Calu3 (cell line): Measurements from ENCODE around the gene DSCAML1. TPM values are rescaled to one million over a fixed set of nuclear protein-coding genes. Genes with fewer than 3 reads are reported as not detected.

ENCODE experiments used
- BruUV-seq: library from RNA; stranded (reverse); fragments of 400-500 nt; replicated peaks from 2 replicates; lab custom pipeline; 2021; lab: Mats Ljungman, UMichigan
- CTCF ChIA-PET: fragments of 300-600 bp; sonication (Branson Sonifier 250); formaldehyde crosslinking; loops from one replicate; lab custom pipeline; 2022; ENCODE audit warnings: antibody characterized with exemption; lab: Charles Lee
- DNase-seq: peaks from one replicate; pipeline ENCODE4 v3.0.0; 2022
- H3K27ac Mint-ChIP-seq: one replicate; pipeline ENCODE4 v1.8.0; 2022; ENCODE audit warnings: mixed read lengths; ENCODE audit not compliant: unreplicated experiment
- H3K27me3 Mint-ChIP-seq: one replicate; pipeline ENCODE4 v1.8.0; 2022; ENCODE audit warnings: mixed read lengths; ENCODE audit not compliant: unreplicated experiment
- H3K36me3 Mint-ChIP-seq: one replicate; pipeline ENCODE4 v1.8.0; 2022; ENCODE audit warnings: mild to moderate bottlenecking, moderate library complexity, mixed read lengths; ENCODE audit not compliant: insufficient read depth, unreplicated experiment
- H3K4me1 Mint-ChIP-seq: one replicate; pipeline ENCODE4 v1.8.0; 2022; ENCODE audit warnings: mild to moderate bottlenecking, low read depth, mixed read lengths; ENCODE audit not compliant: unreplicated experiment
- H3K4me3 Mint-ChIP-seq: one replicate; pipeline ENCODE4 v1.8.0; 2022; ENCODE audit warnings: mild to moderate bottlenecking, low read depth, moderate library complexity, mixed read lengths; ENCODE audit not compliant: unreplicated experiment
- H3K9me3 Mint-ChIP-seq: one replicate; pipeline ENCODE4 v1.8.0; 2022; ENCODE audit warnings: low read depth, mixed read lengths; ENCODE audit not compliant: unreplicated experiment
- CTCF ChIP-seq: fragments of 200-600 bp; IDR thresholded peaks from one replicate; pipeline ENCODE4 v1.8.0; 2022; ENCODE audit warnings: antibody characterized with exemption; ENCODE audit not compliant: unreplicated experiment
- intact Hi-C: fragments of 100-400 bp; cut with micrococcal nuclease; formaldehyde crosslinking; loops from one replicate; pipeline ENCODE4 v1.10.0; 2022; ENCODE audit not compliant: unreplicated experiment
- total RNA-seq: library from RNA; stranded (reverse); gene quantifications from 2 replicates; pipeline ENCODE4 v1.2.3, GENCODE V29; 2022

DSCAML1 gene
- total RNA-seq, 1 experiment from 2014 or later: 0.07 TPM

- H3K4me3 Mint-ChIP-seq: no peak overlapping the region
- H3K36me3 Mint-ChIP-seq: peaks cover 14% of the 10 kb centered on the region
- DNase-seq: no peak
- BruUV-seq: no TSS peak
- no peaks in the 10 kb centered on the region for H3K9me3 Mint-ChIP-seq
- CTCF ChIA-PET: interaction anchor here (1.9 kb wide), 1 partner anchor 9 kb away, joined by 10 read pairs; no protein-coding TSS in a partner anchor
- H3K4me1 Mint-ChIP-seq: peaks cover 55% of the 10 kb centered on the region
- intact Hi-C loops: no loop called here
- no peak for TF ChIP-seq CTCF
- H3K27ac Mint-ChIP-seq: no peak overlapping the region
- H3K27me3 Mint-ChIP-seq: no peaks in the 10 kb centered on the region
Measured at GRCh38 chr11:117826190-117826570, 29.2 kb upstream of the DSCAML1 start.

GRCh38 chr11:117825538-117826189 is 28.6 kb upstream of the DSCAML1 start:
- DNase-seq: no peak
- peak overlapping the region; percentile 32 for H3K4me3 Mint-ChIP-seq
- intact Hi-C loops: no loop called here
- BruUV-seq: no TSS peak
- H3K27ac Mint-ChIP-seq: peak overlapping the region; percentile 61
- no peaks in the 10 kb centered on the region for H3K9me3 Mint-ChIP-seq
- H3K4me1 Mint-ChIP-seq: peaks cover 50% of the 10 kb centered on the region
- peaks cover 14% of the 10 kb centered on the region for H3K36me3 Mint-ChIP-seq
- H3K27me3 Mint-ChIP-seq: no peaks in the 10 kb centered on the region
- CTCF ChIA-PET: interaction anchor here (1.6 to 1.9 kb wide), 3 partner anchors 8 to 121 kb away, joined by 9 to 11 read pairs (median 10); no protein-coding TSS in a partner anchor
- no peak for TF ChIP-seq CTCF

- DNase-seq: no peak
- Mint-ChIP-seq H3K4me3 (peak within 1 kb of the TSS; percentile 32), H3K36me3 (peaks cover 10% of the 10 kb centered on the region), H3K27ac (peak within 1 kb of the TSS; percentile 61), H3K4me1 (peaks cover 41% of the 10 kb centered on the region), H3K9me3 (no peaks in the 10 kb centered on the region), H3K27me3 (no peaks in the 10 kb centered on the region)
- intact Hi-C loops: no loop called here
- no peak for TF ChIP-seq CTCF
- BruUV-seq: no TSS peak
- CTCF ChIA-PET: interaction anchor here (1.0 to 1.7 kb wide), 3 partner anchors 9 to 228 kb away, joined by 4 to 11 read pairs (median 9); no protein-coding TSS in a partner anchor
Measured at GRCh38 chr11:117824571-117825537, 27.8 kb upstream of the DSCAML1 start, which contains the start of gene FXYD2. FXYD2 (minus strand) TSS chr11:117824744; CDS start chr11:117824678, 66 bp downstream.

- peaks cover 42% of the 10 kb centered on the region for H3K4me1 Mint-ChIP-seq
- intact Hi-C loops: no loop called here
- CTCF ChIA-PET: interaction anchor here (1.0 to 1.7 kb wide), 3 partner anchors 10 to 229 kb away, joined by 4 to 11 read pairs (median 9); no protein-coding TSS in a partner anchor
- TF ChIP-seq CTCF: no peak
- H3K27me3 Mint-ChIP-seq: no peaks in the 10 kb centered on the region
- H3K27ac Mint-ChIP-seq: no peak overlapping the region
- H3K36me3 Mint-ChIP-seq: peaks cover 14% of the 10 kb centered on the region
- no peak for DNase-seq
- BruUV-seq: no TSS peak
- no peaks in the 10 kb centered on the region for H3K9me3 Mint-ChIP-seq
- peak overlapping the region; percentile 32 for H3K4me3 Mint-ChIP-seq
Measured at GRCh38 chr11:117823946-117824420, 27.0 kb upstream of the DSCAML1 start.
